ENCODE data around the gene SBNO1.
"Not testable (repeated sequence)": the region's sequence is repeated elsewhere in the genome, so short reads cannot be mapped to it uniquely, and the experiment has no call there.

SBNO1 gene

DNA sequence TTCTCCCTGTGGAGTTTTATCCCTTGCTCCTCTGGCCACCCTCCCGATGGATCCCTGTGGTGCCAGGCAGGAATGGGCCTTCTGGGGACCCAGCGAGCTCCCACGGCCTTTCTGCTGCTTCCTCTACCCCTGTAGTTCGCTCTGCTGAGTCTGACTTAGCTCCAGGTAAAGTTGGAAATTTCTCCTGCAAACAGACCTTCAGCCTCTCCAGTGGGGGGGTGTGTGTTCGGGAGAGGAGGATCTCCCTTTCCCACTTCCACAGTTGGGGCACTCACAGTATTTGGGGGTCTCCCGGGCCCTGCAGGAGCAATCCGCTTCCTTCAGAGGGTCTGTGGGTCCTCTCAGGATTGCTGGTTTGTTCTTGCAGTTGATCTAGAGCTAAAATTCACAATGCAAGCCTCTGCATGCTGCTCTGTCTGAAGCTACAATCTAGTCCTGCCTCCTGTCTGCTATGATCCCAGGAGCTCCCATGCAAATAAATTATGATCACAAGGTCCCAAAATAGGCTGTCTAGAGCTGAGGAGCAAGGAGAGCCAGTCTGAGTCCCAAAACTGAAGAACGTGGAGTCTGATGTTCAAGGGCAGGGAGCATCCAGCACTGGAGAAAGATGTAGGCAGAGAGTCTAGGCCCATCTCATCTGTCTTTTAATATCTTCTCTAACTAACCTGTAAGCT lies 113.1 kb downstream of the SBNO1 start:
- H3K27me3 ChIP-seq (ENCODE audit: low read depth) = no peaks in the 10 kb centered on the region
- no peak overlapping the region for H3K4me3 ChIP-seq
- peaks cover 42% of the 10 kb centered on the region for H3K4me1 ChIP-seq
- H3K36me3 ChIP-seq (replicated peaks) = peaks cover 57% of the 10 kb centered on the region
- in situ Hi-C loops (cut with MboI; ENCODE audit: low sequenced_read_pairs) = no loop called here
- peaks cover 10% of the 10 kb centered on the region for H3K9me3 ChIP-seq
- peak in 1 of 2 experiments; percentile 1 for DNase-seq (ENCODE audit: low spot score in 2 of 2)

DNA sequence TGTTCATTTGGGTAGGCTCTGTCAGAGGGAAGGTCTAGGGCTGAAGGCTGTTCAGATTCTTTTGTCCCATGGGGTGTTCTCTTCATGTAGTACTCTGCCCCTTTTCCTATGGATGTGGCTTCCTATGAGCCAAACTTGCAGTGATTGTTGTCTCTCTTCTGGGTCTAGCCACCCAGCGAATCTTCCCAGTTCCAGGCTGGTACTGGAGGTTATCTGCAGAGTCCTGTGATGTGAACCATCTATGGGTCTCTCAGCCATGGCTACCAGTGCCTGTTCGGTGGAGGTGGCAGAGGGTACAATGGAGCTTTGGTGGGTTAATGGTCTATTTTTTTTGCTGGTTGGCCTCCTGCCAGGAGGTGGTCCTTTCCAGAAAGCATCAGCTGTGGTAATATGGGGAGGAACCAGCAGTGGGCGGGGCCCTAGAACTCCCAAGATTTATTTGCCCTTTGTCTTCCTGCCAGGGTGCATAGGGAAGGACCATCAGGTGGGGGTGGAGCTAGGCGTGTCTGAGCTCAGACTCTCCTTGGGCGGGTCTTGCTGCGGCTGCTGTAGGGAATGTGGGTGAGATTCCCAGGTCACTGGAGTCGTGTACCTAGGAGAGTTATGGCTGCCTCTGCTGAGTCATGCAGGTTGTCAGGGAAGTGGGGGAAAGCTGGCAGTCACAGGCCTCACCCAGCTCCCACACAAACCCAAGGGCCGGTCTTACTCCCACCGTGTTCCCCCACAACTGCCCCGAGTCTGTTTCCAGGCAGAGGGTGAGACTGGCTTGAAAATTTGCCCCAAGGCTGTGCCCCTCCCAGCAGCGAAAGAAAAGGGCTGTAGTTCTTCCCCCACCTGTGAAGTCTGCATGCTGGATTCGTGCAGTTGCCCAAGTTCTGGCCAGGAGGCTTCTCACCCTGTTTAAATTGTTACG lies 113.9 kb downstream of the SBNO1 start:
- peaks cover 42% of the 10 kb centered on the region for H3K4me1 ChIP-seq
- in situ Hi-C loops (cut with MboI; ENCODE audit: low sequenced_read_pairs) = no loop called here
- H3K27me3 ChIP-seq (ENCODE audit: low read depth) = no peaks in the 10 kb centered on the region
- H3K4me3 ChIP-seq = no peak overlapping the region
- peaks cover 10% of the 10 kb centered on the region for H3K9me3 ChIP-seq
- DNase-seq (ENCODE audit: low spot score in 2 of 2) = peak; percentile 77 to 94
- peaks cover 49% of the 10 kb centered on the region for H3K36me3 ChIP-seq (replicated peaks)

DNA sequence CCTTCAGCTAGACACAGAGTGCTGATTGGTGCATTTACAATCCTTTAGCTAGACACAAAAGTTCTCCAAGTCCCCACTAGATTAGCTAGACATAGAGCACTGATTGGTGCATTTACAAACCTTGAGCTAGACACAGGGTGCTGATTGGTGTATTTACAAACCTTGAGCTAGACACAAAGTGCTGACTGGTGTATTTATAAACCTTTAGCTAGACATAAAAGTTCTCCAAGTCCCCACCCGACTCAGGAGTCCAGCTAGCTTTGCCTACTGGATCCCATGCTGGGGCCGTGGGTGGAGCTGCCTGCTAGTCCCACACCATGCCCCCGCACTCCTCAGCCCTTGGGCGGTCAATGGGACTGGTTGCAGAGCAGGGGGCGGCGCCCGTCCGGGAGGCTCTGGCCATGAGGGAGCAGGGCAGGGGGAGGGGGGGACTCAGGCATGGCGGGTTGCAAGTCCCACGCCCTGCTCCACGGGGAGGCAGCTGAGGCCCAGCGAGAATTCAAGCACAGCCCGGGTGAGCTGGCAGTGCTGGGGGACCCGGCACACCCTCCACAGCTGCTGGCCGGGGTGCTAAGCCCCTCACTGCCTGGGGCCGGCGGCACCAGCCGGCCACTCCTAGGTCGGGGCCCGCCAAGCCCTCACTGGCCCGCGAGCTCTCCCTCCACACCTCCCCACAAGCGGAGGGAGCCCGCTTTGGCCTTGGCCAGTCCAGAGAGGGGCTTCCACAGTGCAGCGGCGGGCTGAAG lies 115.5 kb downstream of the SBNO1 start:
- peaks cover 42% of the 10 kb centered on the region for H3K4me1 ChIP-seq
- H3K9me3 ChIP-seq = peaks cover 13% of the 10 kb centered on the region
- in situ Hi-C loops (cut with MboI; ENCODE audit: low sequenced_read_pairs); H3K27me3 ChIP-seq (ENCODE audit: low read depth); DNase-seq (ENCODE audit: low spot score in 2 of 2); H3K4me3 ChIP-seq: not testable (repeated sequence)
- H3K36me3 ChIP-seq (replicated peaks) = peaks cover 38% of the 10 kb centered on the region

DNA sequence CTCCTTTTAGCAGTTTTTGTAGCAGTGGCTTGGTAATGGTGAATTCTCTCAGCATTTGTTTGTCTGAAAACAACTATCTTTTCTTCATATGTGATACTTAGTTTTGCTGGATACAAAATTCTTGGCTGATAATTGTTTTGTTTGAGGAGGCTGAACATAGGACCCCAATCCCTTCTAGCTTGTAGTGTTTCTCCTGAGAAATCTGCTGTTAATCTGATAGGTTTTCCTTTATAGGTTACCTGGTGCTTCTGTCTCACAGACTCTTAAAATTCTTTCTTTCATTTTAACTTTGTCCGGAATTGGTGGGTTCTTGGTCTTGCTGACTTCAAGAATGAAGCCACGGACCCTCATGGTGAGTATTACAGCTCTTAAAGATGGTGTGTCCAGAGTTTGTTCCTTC lies 116.5 kb downstream of the SBNO1 start:
- peaks cover 33% of the 10 kb centered on the region for H3K36me3 ChIP-seq (replicated peaks)
- DNase-seq (ENCODE audit: low spot score in 2 of 2); in situ Hi-C loops (cut with MboI; ENCODE audit: low sequenced_read_pairs): not testable (repeated sequence)

DNA sequence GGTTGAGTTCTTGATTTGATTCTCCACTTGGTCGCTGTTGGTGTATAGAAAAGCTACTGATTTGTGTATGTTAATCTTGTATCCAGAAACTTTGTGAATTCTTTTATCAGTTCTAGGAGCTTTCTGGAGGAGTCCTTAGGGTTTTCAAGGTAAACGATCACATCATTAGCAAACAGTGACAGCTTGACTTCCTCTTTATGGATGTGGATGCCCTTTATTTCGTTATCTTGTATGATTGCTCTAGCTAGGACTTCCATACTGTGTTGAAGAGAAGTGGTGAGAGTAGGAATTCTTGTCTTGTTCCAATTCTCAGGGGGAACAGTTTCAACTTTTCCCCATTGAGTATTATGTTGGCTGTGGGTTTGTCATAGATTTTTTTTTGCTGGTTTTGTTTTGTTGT lies 119.0 kb downstream of the SBNO1 start:
- H3K36me3 ChIP-seq (replicated peaks) = peaks cover 27% of the 10 kb centered on the region
- in situ Hi-C loops (cut with MboI; ENCODE audit: low sequenced_read_pairs) = no loop called here
- DNase-seq (ENCODE audit: low spot score in 2 of 2) = no peak
- H3K4me1 ChIP-seq = peaks cover 21% of the 10 kb centered on the region
- H3K27me3 ChIP-seq (ENCODE audit: low read depth) = no peaks in the 10 kb centered on the region
- H3K9me3 ChIP-seq = peaks cover 13% of the 10 kb centered on the region
- no peak overlapping the region for H3K4me3 ChIP-seq

More for the DNA sequence above, 116.5 kb downstream of the SBNO1 start:
- not testable (repeated sequence) for H3K4me3 ChIP-seq; H3K27me3 ChIP-seq (ENCODE audit: low read depth)
- H3K4me1 ChIP-seq = peaks cover 33% of the 10 kb centered on the region
- peaks cover 13% of the 10 kb centered on the region for H3K9me3 ChIP-seq

DNA sequence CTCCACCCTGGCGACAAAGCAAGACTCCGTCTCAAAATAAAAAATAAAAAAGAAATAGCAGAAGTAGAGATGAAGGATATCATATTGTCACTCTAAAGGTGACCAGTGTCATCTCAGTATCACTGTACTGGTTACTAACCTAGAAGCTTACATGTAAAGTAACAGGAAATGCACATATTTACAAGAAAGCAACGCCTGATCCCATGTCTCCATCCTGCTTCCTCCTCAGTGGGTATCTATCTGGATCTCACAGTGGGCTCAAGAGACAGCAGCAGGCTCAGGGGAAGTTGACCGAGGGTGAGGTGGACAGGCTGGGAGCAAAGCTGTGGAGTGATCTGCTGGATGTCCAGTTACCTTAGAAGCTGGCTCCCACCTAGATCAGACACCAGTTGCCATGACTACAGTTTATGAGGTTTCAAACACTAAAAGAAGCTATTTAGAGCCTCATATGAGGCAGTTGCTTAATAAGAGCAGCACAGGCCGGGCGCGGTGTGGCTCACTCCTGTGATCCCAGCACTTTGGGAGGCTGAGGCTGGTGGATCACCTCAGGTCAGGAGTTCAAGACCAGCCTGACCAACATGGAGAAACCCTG lies 120.9 kb downstream of the SBNO1 start:
- Histone ChIP-seq H3K36me3 (replicated peaks) (peaks cover 23% of the 10 kb centered on the region), H3K4me1 (peaks cover 16% of the 10 kb centered on the region), H3K9me3 (peaks cover 13% of the 10 kb centered on the region), H3K27me3 (ENCODE audit: low read depth) (no peaks in the 10 kb centered on the region), H3K4me3 (no peak overlapping the region)
- in situ Hi-C loops (cut with MboI; ENCODE audit: low sequenced_read_pairs) = no loop called here
- DNase-seq (ENCODE audit: low spot score in 2 of 2) = no peak

DNA sequence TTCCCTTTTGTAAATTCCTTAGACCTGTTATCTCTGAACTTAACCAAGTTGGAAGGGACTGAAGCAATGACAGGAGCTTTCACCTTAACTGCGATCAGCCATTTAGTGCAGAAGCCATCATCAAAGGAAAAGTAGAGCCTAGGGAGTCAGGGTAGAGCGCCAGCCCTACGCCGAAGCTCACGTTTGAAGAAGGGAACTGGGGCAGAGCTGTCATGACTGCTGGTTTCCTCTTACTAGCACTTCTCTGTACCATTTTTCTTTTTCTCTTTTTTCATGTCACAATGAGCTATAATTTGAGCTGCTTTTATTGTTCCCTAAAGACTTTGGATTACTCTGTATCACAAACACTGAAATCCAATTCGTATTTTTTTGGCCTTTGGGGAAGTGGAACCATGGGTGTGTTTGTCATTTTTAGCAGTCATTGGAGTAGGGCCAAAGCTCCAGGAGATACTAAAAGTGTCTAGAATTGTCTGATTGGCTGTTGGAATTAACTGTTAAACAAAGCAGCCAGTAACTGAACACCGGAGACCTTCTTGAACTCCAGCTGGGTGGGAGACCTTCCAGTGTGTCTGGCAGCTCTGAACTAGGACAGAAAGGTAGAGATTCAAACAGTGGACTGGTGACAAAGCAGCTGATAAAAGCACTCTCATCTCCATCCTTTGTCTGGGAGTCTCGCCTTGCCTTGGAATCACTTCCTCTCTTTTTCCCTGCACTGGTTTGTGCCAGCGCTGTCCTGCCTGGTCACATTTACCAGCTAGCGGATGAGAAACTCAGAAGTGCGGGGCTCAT lies 122.3 kb downstream of the SBNO1 start:
- peaks cover 17% of the 10 kb centered on the region for H3K4me1 ChIP-seq
- peaks cover 10% of the 10 kb centered on the region for H3K9me3 ChIP-seq
- in situ Hi-C loops (cut with MboI; ENCODE audit: low sequenced_read_pairs) = no loop called here
- DNase-seq (ENCODE audit: low spot score in 2 of 2) = no peak
- H3K27me3 ChIP-seq (ENCODE audit: low read depth) = no peaks in the 10 kb centered on the region
- H3K36me3 ChIP-seq (replicated peaks) = peaks cover 17% of the 10 kb centered on the region
- no peak overlapping the region for H3K4me3 ChIP-seq

Measured in HAP-1 (cell line).